Endothelial cell of umbilical vein (primary cell): ENCODE measurements around the gene CACNA1C.

ENCODE experiments used
- EZH2 ChIP-seq: IDR thresholded peaks from 2 replicates; pipeline ENCODE4 v1.6.1; 2012; ENCODE audit warnings: borderline replicate concordance, low read depth, mild to moderate bottlenecking, moderate library complexity, low read length, inconsistent platforms; ENCODE audit not compliant: severe bottlenecking
- FOS ChIP-seq: IDR thresholded peaks from 2 replicates; pipeline ENCODE4 v1.6.1; 2011; ENCODE audit warnings: mild to moderate bottlenecking, low read length, moderate library complexity, borderline replicate concordance; ENCODE audit not compliant: insufficient read depth
- GATA2 ChIP-seq: IDR thresholded peaks from 2 replicates; pipeline ENCODE4 v1.7.0; 2011; ENCODE audit warnings: low read depth, mild to moderate bottlenecking, moderate library complexity, mixed read lengths, low read length; ENCODE audit not compliant: insufficient read length, insufficient read depth
- JUN ChIP-seq: IDR thresholded peaks from 2 replicates; pipeline ENCODE4 v1.6.1; 2011; ENCODE audit warnings: borderline replicate concordance, low read depth; ENCODE audit not compliant: insufficient read length, insufficient read depth
- MYC ChIP-seq: IDR thresholded peaks from one replicate; pipeline ENCODE4 v1.6.1; 2011; ENCODE audit warnings: mild to moderate bottlenecking, low read depth, low read length
- POLR2A ChIP-seq: IDR thresholded peaks from 2 replicates; pipeline ENCODE4 v1.6.1; 2012; ENCODE audit warnings: low read depth, mild to moderate bottlenecking, control low read depth, low read length
- POLR2AphosphoS5 ChIP-seq: IDR thresholded peaks from 2 replicates; pipeline ENCODE4 v1.6.1; 2012; ENCODE audit warnings: low read depth, mild to moderate bottlenecking, control low read depth, low read length, moderate library complexity; ENCODE audit not compliant: insufficient read depth
- TF ChIP-seq, protein P1 (sequence below), 2 donors: IDR thresholded peaks; 1 replicate in 1 of 2; 2 replicates in 1 of 2; pipeline ENCODE4 v1.5.1; 2011; ENCODE audit warnings: low read length in 2 of 2, mild to moderate bottlenecking in 2 of 2, moderate library complexity in 2 of 2, control low read depth in 1 of 2, inconsistent platforms in 1 of 2, low read depth in 1 of 2; ENCODE audit not compliant: insufficient read depth in 1 of 2; ENCODE audit errors: extremely low read depth in 1 of 2
- TF ChIP-seq, protein P2 (sequence below): IDR thresholded peaks from 2 replicates; pipeline ENCODE4 v1.6.1; 2011; ENCODE audit not compliant: insufficient read depth, insufficient read length

GRCh38 chr12:2097617-2098016 is 44.8 kb downstream of the CACNA1C start:
- TF ChIP-seq POLR2AphosphoS5: no peak
- TF ChIP-seq, protein P1, sequence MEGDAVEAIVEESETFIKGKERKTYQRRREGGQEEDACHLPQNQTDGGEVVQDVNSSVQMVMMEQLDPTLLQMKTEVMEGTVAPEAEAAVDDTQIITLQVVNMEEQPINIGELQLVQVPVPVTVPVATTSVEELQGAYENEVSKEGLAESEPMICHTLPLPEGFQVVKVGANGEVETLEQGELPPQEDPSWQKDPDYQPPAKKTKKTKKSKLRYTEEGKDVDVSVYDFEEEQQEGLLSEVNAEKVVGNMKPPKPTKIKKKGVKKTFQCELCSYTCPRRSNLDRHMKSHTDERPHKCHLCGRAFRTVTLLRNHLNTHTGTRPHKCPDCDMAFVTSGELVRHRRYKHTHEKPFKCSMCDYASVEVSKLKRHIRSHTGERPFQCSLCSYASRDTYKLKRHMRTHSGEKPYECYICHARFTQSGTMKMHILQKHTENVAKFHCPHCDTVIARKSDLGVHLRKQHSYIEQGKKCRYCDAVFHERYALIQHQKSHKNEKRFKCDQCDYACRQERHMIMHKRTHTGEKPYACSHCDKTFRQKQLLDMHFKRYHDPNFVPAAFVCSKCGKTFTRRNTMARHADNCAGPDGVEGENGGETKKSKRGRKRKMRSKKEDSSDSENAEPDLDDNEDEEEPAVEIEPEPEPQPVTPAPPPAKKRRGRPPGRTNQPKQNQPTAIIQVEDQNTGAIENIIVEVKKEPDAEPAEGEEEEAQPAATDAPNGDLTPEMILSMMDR (IDR thresholded peaks at IDR 0.05; ENCODE audit: extremely low read depth in 1 of 2, insufficient read depth in 1 of 2, low read depth in 1 of 2, low read length in 2 of 2): no peak
- TF ChIP-seq EZH2: no peak
- TF ChIP-seq, protein P2, sequence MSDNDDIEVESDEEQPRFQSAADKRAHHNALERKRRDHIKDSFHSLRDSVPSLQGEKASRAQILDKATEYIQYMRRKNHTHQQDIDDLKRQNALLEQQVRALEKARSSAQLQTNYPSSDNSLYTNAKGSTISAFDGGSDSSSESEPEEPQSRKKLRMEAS: no peak
- no peak for TF ChIP-seq POLR2A
- TF ChIP-seq MYC: no peak
- no peak for TF ChIP-seq FOS
- TF ChIP-seq JUN: no peak
- no peak for TF ChIP-seq GATA2
